ENCODE results near the gene MUC3A.

DNA sequence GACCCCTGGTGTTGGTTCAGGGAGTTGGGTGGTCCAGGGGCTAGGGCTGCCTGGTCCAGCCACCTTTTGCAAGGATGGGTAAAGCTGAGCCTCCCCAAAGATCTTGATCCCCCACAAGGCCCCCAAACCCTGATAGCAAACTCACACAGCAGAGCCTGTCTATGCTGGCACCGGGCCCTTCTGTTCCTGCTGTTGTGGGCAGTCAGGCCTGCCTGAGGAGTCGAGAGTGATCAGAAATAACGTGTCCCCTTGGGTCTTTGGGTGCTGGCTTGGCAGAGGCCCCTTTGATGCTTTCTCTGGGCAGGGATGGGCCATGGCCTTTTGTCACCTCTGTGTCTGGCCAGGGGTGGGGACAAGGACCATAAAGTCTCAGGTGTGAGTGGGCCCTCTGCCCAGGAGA is 19.3 kb downstream of the MUC3A start:
- TF ChIP-seq POLR2AphosphoS5 (IDR thresholded peaks at IDR 0.05) (no peak), POLR2A (IDR thresholded peaks at IDR 0.05) (no peak), EP300 (IDR thresholded peaks at IDR 0.05) (no peak)
- TF ChIP-seq, protein P1, sequence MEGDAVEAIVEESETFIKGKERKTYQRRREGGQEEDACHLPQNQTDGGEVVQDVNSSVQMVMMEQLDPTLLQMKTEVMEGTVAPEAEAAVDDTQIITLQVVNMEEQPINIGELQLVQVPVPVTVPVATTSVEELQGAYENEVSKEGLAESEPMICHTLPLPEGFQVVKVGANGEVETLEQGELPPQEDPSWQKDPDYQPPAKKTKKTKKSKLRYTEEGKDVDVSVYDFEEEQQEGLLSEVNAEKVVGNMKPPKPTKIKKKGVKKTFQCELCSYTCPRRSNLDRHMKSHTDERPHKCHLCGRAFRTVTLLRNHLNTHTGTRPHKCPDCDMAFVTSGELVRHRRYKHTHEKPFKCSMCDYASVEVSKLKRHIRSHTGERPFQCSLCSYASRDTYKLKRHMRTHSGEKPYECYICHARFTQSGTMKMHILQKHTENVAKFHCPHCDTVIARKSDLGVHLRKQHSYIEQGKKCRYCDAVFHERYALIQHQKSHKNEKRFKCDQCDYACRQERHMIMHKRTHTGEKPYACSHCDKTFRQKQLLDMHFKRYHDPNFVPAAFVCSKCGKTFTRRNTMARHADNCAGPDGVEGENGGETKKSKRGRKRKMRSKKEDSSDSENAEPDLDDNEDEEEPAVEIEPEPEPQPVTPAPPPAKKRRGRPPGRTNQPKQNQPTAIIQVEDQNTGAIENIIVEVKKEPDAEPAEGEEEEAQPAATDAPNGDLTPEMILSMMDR (IDR thresholded peaks at IDR 0.05): no peak
